ENCODE results near the gene HMGN3. TPM values are rescaled to one million over a fixed set of nuclear protein-coding genes. Genes with fewer than 3 reads are reported as not detected.

The HMGN3 gene
- total and polyA plus RNA-seq, 2 of the 13 experiments (the other 11 are each of a cell fraction or from before 2014, with no cell fraction given) = 67.9 to 145 TPM

- TF ChIP-seq ZHX1 (CRISPR knock-in tag; IDR thresholded peaks at IDR 0.05; ENCODE audit: low read depth) (no peak), ZNF230 (CRISPR knock-in tag; IDR thresholded peaks at IDR 0.05) (no peak), AKNA (CRISPR knock-in tag; IDR thresholded peaks at IDR 0.05; ENCODE audit: borderline replicate concordance) (no peak), ZNF101 (CRISPR knock-in tag; IDR thresholded peaks at IDR 0.05; ENCODE audit: borderline replicate concordance, low read depth) (no peak), SRY (CRISPR knock-in tag; IDR thresholded peaks at IDR 0.05) (no peak), HNRNPL (IDR thresholded peaks at IDR 0.05; ENCODE audit: low read depth, low read length) (no peak), MXD4 (CRISPR knock-in tag; IDR thresholded peaks at IDR 0.05) (no peak), ADNP (CRISPR knock-in tag; IDR thresholded peaks at IDR 0.05) (no peak), DMTF1 (CRISPR knock-in tag; IDR thresholded peaks at IDR 0.05) (no peak), ZNF605 (CRISPR knock-in tag; IDR thresholded peaks at IDR 0.05) (no peak), STAG1 (CRISPR knock-in tag; IDR thresholded peaks at IDR 0.05) (no peak), MLLT10 (CRISPR knock-in tag; IDR thresholded peaks at IDR 0.05) (no peak), ZNF703 (CRISPR knock-in tag; IDR thresholded peaks at IDR 0.05; ENCODE audit: borderline replicate concordance) (no peak), ZNF503 (CRISPR knock-in tag; IDR thresholded peaks at IDR 0.05) (0 out of 2 replicates have a peak, but pooled peaks have one; percentile 40)
- TF ChIP-seq, protein P1, sequence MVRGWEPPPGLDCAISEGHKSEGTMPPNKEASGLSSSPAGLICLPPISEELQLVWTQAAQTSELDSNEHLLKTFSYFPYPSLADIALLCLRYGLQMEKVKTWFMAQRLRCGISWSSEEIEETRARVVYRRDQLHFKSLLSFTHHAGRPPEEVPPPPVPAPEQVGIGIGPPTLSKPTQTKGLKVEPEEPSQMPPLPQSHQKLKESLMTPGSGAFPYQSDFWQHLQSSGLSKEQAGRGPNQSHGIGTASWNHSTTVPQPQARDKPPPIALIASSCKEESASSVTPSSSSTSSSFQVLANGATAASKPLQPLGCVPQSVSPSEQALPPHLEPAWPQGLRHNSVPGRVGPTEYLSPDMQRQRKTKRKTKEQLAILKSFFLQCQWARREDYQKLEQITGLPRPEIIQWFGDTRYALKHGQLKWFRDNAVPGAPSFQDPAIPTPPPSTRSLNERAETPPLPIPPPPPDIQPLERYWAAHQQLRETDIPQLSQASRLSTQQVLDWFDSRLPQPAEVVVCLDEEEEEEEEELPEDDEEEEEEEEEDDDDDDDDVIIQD (CRISPR knock-in tag; IDR thresholded peaks at IDR 0.05; ENCODE audit: low read depth) = peak; percentile 76; the same call in 1 of the 2 replicates
Observed at GRCh38 chr6:79157961-79158644, 76.4 kb downstream of the HMGN3 start (continued).

Measured in HepG2 (cell line).